ENCODE data around the gene RNF11.

GRCh38 chr1:51214615-51215131, 21.4 kb upstream of the RNF11 start:
- no peak for TF ChIP-seq YY1 (IDR thresholded peaks at IDR 0.05; ENCODE audit: insufficient read depth, insufficient read length)
- TF ChIP-seq SUZ12 (IDR thresholded peaks at IDR 0.05; ENCODE audit: extremely low read depth, insufficient read depth, insufficient read length) = no peak
